Endothelial cell of umbilical vein (primary cell): Measurements from ENCODE around the gene ZNF91. TPM values are rescaled to one million over a fixed set of nuclear protein-coding genes. Genes with fewer than 3 reads are reported as not detected.

Experiments used
- BruUV-seq: library from RNA; stranded (reverse); fragments of 400-500 nt; replicated peaks from 2 replicates; lab custom pipeline; 2021; lab: Mats Ljungman, UMichigan
- CTCF ChIA-PET: fragments of 300-600, 350-600 bp; sonication (Branson Sonifier 250); formaldehyde crosslinking; loops from one replicate; lab custom pipeline; 2021; ENCODE audit warnings: antibody characterized with exemption, inconsistent platforms; lab: Charles Lee
- POLR2A ChIA-PET: fragments of 300-600, 350-600 bp; sonication (Branson Sonifier 250); formaldehyde crosslinking; loops from one replicate; lab custom pipeline; 2021; ENCODE audit warnings: antibody characterized with exemption, inconsistent platforms; lab: Charles Lee
- DNase-seq: peaks from one replicate; pipeline ENCODE4 v3.0.0-alpha.2; 2011; ENCODE audit warnings: low read depth, low spot score
- FAIRE-seq: peaks from 2 replicates; lab custom pipeline; 2011; peaks lifted over from hg19 to GRCh38; lab: Jason Lieb, UNC
- H2AFZ ChIP-seq: 2 replicates; pipeline ENCODE4 v1.6.0; 2012; ENCODE audit warnings: low read depth, low read length, control low read depth, inconsistent platforms
- H3K27ac ChIP-seq: 2 replicates; pipeline ENCODE4 v1.5.1; 2011; ENCODE audit warnings: low read depth, mild to moderate bottlenecking, control low read depth, low read length, moderate library complexity; ENCODE audit not compliant: insufficient read depth
- H3K27me3 ChIP-seq, 2 experiments: 2 replicates each; pipeline versions ENCODE4 v1.6.0 to v1.6.1; 2011; ENCODE audit warnings: low read length in 2 of 2, mixed read lengths in 1 of 2; ENCODE audit not compliant: control insufficient read depth in 2 of 2, insufficient read depth in 2 of 2
- H3K36me3 ChIP-seq, 2 experiments: 2 replicates in 1 of 2; 3 replicates in 1 of 2; pipeline ENCODE4 v1.5.1; 2011; ENCODE audit warnings: low read length in 2 of 2, mild to moderate bottlenecking in 1 of 2, moderate library complexity in 1 of 2; ENCODE audit not compliant: control insufficient read depth in 2 of 2, insufficient read depth in 2 of 2; ENCODE audit errors: extremely low read depth in 1 of 2
- H3K4me1 ChIP-seq: 3 replicates; pipeline ENCODE4 v1.5.1; 2011; ENCODE audit warnings: mild to moderate bottlenecking, low read length; ENCODE audit not compliant: control insufficient read depth, insufficient read depth; ENCODE audit errors: extremely low read depth
- H3K4me2 ChIP-seq: 2 replicates; pipeline ENCODE4 v1.6.1; 2011; ENCODE audit warnings: low read length, control low read depth, mixed read lengths; ENCODE audit not compliant: insufficient read depth
- H3K4me3 ChIP-seq, 3 experiments: fragments of 200-600 bp in 1 of 3; sonication (generic), shearing (Covaris generic) in 1 of 3; replicated peaks in 1 of 3; 2 replicates each; pipeline ENCODE4 v1.5.1; 2011 to 2016; ENCODE audit warnings: control low read depth in 3 of 3, low read length in 3 of 3, mild to moderate bottlenecking in 2 of 3, inconsistent platforms in 1 of 3, low read depth in 1 of 3, moderate library complexity in 1 of 3; ENCODE audit not compliant: insufficient read depth in 1 of 3
- H3K79me2 ChIP-seq: 2 replicates; pipeline ENCODE4 v1.6.0; 2012; ENCODE audit warnings: low read length, inconsistent platforms; ENCODE audit not compliant: control insufficient read depth, insufficient read depth
- H3K9ac ChIP-seq: replicated peaks from 2 replicates; pipeline ENCODE3; 2011; ENCODE audit warnings: low read length, control low read depth; ENCODE audit not compliant: insufficient read depth; ENCODE audit errors: extremely low read depth
- H3K9me1 ChIP-seq: replicated peaks from 3 replicates; pipeline ENCODE4 v1.6.0; 2011; ENCODE audit warnings: mild to moderate bottlenecking, low read length; ENCODE audit not compliant: control insufficient read depth, insufficient read depth; ENCODE audit errors: extremely low read depth
- H3K9me3 ChIP-seq: replicated peaks from 2 replicates; pipeline ENCODE4 v1.5.1; 2012; ENCODE audit warnings: low read length, inconsistent platforms; ENCODE audit not compliant: control insufficient read depth, insufficient read depth
- H4K20me1 ChIP-seq: replicated peaks from 2 replicates; pipeline ENCODE3; 2011; ENCODE audit warnings: mild to moderate bottlenecking, low read length; ENCODE audit not compliant: control insufficient read depth, insufficient read depth; ENCODE audit errors: extremely low read depth
- CTCF ChIP-seq, 2 donors: IDR thresholded peaks; 1 replicate in 1 of 2; 2 replicates in 1 of 2; pipeline ENCODE4 v1.5.1; 2011; ENCODE audit warnings: low read length in 2 of 2, mild to moderate bottlenecking in 2 of 2, moderate library complexity in 2 of 2, control low read depth in 1 of 2, inconsistent platforms in 1 of 2, low read depth in 1 of 2; ENCODE audit not compliant: insufficient read depth in 1 of 2; ENCODE audit errors: extremely low read depth in 1 of 2
- EZH2 ChIP-seq: IDR thresholded peaks from 2 replicates; pipeline ENCODE4 v1.6.1; 2012; ENCODE audit warnings: borderline replicate concordance, low read depth, mild to moderate bottlenecking, moderate library complexity, low read length, inconsistent platforms; ENCODE audit not compliant: severe bottlenecking
- FOS ChIP-seq: IDR thresholded peaks from 2 replicates; pipeline ENCODE4 v1.6.1; 2011; ENCODE audit warnings: mild to moderate bottlenecking, low read length, moderate library complexity, borderline replicate concordance; ENCODE audit not compliant: insufficient read depth
- GATA2 ChIP-seq: IDR thresholded peaks from 2 replicates; pipeline ENCODE4 v1.7.0; 2011; ENCODE audit warnings: low read depth, mild to moderate bottlenecking, moderate library complexity, mixed read lengths, low read length; ENCODE audit not compliant: insufficient read length, insufficient read depth
- JUN ChIP-seq: IDR thresholded peaks from 2 replicates; pipeline ENCODE4 v1.6.1; 2011; ENCODE audit warnings: borderline replicate concordance, low read depth; ENCODE audit not compliant: insufficient read length, insufficient read depth
- MAX ChIP-seq: IDR thresholded peaks from 2 replicates; pipeline ENCODE4 v1.6.1; 2011; ENCODE audit not compliant: insufficient read depth, insufficient read length
- MYC ChIP-seq: IDR thresholded peaks from one replicate; pipeline ENCODE4 v1.6.1; 2011; ENCODE audit warnings: mild to moderate bottlenecking, low read depth, low read length
- POLR2A ChIP-seq: IDR thresholded peaks from 2 replicates; pipeline ENCODE4 v1.6.1; 2012; ENCODE audit warnings: low read depth, mild to moderate bottlenecking, control low read depth, low read length
- POLR2AphosphoS5 ChIP-seq: IDR thresholded peaks from 2 replicates; pipeline ENCODE4 v1.6.1; 2012; ENCODE audit warnings: low read depth, mild to moderate bottlenecking, control low read depth, low read length, moderate library complexity; ENCODE audit not compliant: insufficient read depth
- dilution Hi-C: fragments of 300-500 bp; cut with MboI; formaldehyde crosslinking; loops from one replicate; pipeline ENCODE4 v1.15.0; 2019; ENCODE audit warnings: low sequenced_read_pairs; ENCODE audit not compliant: extremely low pct_ligation_motif_present
- intact Hi-C: fragments of 100-400 bp; cut with micrococcal nuclease; formaldehyde crosslinking; loops from one replicate; pipeline ENCODE4 v1.10.0; 2022
- polyA plus RNA-seq, 4 experiments: library from polyadenylated mRNA; depleted of rRNA in 3 of 4; stranded (reverse) in 3 of 4; unstranded in 1 of 4; fragments of >200 nt; gene quantifications; 2 replicates each; pipeline versions ENCODE4 v1.2.1 to v1.2.3, GENCODE V29; 2011 to 2012; ENCODE audit warnings: missing spikeins in 1 of 4
- total RNA-seq: library from RNA; stranded (reverse); gene quantifications from 2 replicates; pipeline ENCODE4 v1.2.3, GENCODE V29; 2021

The ZNF91 gene
- total and polyA plus RNA-seq, 2 donors (not counting 3 experiments of a cell fraction or from before 2014, with no cell fraction given), result 9.6 to 17.0 TPM

- ChIA-PET CTCF (no interaction called here), POLR2A (no interaction called here)
- H3K27ac ChIP-seq, result no peak overlapping the region
- intact Hi-C loops, result no loop called here
- dilution Hi-C loops, result no loop called here
- H3K4me3 ChIP-seq, result no peak overlapping the region
- DNase-seq (no peak), FAIRE-seq (no peak)
- H3K36me3 ChIP-seq, result peaks cover 4 to 11% of the 10 kb centered on the region in 2 experiments
- no peak overlapping the region for H3K4me2 ChIP-seq
- no peak for TF ChIP-seq JUN
- no peak for TF ChIP-seq MYC
- TF ChIP-seq FOS, result no peak
- no peak for TF ChIP-seq MAX
- TF ChIP-seq EZH2, result no peak
- no peak for TF ChIP-seq POLR2A
- TF ChIP-seq POLR2AphosphoS5, result no peak
- TF ChIP-seq CTCF (IDR thresholded peaks at IDR 0.05; ENCODE audit: extremely low read depth in 1 of 2, insufficient read depth in 1 of 2, low read depth in 1 of 2, low read length in 2 of 2), result no peak
- TF ChIP-seq GATA2, result no peak
- peaks cover 3% of the 10 kb centered on the region for H3K9me3 ChIP-seq
- H3K27me3 ChIP-seq, result no peaks in the 10 kb centered on the region
- H4K20me1 ChIP-seq, result no peaks in the 10 kb centered on the region
- H3K79me2 ChIP-seq, result peaks cover 31% of the 10 kb centered on the region
- BruUV-seq, result no TSS peak
- H3K4me1 ChIP-seq, result no peaks in the 10 kb centered on the region
- no peak overlapping the region for H3K9ac ChIP-seq
- no peak overlapping the region for H2AFZ ChIP-seq
- no peaks in the 10 kb centered on the region for H3K9me1 ChIP-seq
Observed at GRCh38 chr19:23378948-23379347, 16.3 kb downstream of the ZNF91 start.
